Body of pancreas (tissue), 4 donors: Measurements from ENCODE around the gene MEGF9. TPM values are rescaled to one million over a fixed set of nuclear protein-coding genes. Genes with fewer than 3 reads are reported as not detected.

Experiments used
- ATAC-seq: fragments of 150-250 bp; one replicate; pipeline ENCODE4 v1.9.1; 2016
- DNase-seq, 4 donors: peaks; one replicate each; pipeline ENCODE4 v3.0.0-alpha.2; 2019
- H3K27ac ChIP-seq, 4 donors: fragments of 200-600 bp; sonication (generic); 1 replicate in 3 of 4; 2 replicates in 1 of 4; pipeline versions ENCODE4 v1.5.1 to v1.6.1; 2016 to 2019; ENCODE audit warnings: mild to moderate bottlenecking in 1 of 4, mixed read lengths in 1 of 4, moderate library complexity in 1 of 4
- H3K27me3 ChIP-seq, 2 donors: fragments of 200-600 bp; sonication (generic); one replicate each; pipeline ENCODE4 v1.6.0; 2016; ENCODE audit warnings: mild to moderate bottlenecking in 1 of 2
- H3K36me3 ChIP-seq, 2 donors: fragments of 200-600 bp; sonication (generic); replicated peaks in 1 of 2; 2 replicates each; pipeline ENCODE4 v1.5.1; 2016; ENCODE audit warnings: low read depth in 2 of 2; ENCODE audit not compliant: insufficient read depth in 1 of 2
- H3K4me1 ChIP-seq: fragments of 200-600 bp; sonication (generic); one replicate; pipeline ENCODE4 v1.6.0; 2016
- H3K4me3 ChIP-seq, 2 donors: fragments of 200-600 bp; sonication (generic); 1 replicate in 1 of 2; 2 replicates in 1 of 2; pipeline ENCODE4 v1.5.1; 2016 to 2019
- H3K9me3 ChIP-seq, 3 donors: fragments of 200-600 bp; sonication (generic); 1 replicate in 2 of 3; 2 replicates in 1 of 3; pipeline ENCODE4 v1.5.1; 2016
- POLR2A ChIP-seq, 3 donors: fragments of 450-650 bp; IDR thresholded peaks; one replicate each; pipeline ENCODE4 v1.6.1; 2016; ENCODE audit warnings: antibody characterized with exemption in 3 of 3, mild to moderate bottlenecking in 2 of 3
- WGBS, 2 donors: methylation state at CpG; one replicate each; pipeline ENCODE4 v1.1.5; 2017; 5-methylcytosine and 5-hydroxymethylcytosine counted together
- intact Hi-C: fragments of 100-400 bp; cut with DNase I; formaldehyde crosslinking; loops from one replicate; pipeline ENCODE4 v1.15.1; 2023
- total RNA-seq, 2 donors: library from RNA; depleted of rRNA; stranded (reverse); fragments of >200 nt; gene quantifications; one replicate each; pipeline ENCODE4 v1.1.0, GENCODE V29; 2016
- TF ChIP-seq, protein P1 (sequence below), 7 experiments: fragments of 450-650 bp in 4 of 7; fragments of 200-600 bp in 3 of 7; sonication (generic) in 3 of 7; IDR thresholded peaks; one replicate each; pipeline ENCODE4 v1.5.1; 2016 to 2019; ENCODE audit warnings: antibody characterized with exemption in 7 of 7

Gene MEGF9
- total RNA-seq, 2 donors from 2014 or later = 9.6 to 9.9 TPM

DNA sequence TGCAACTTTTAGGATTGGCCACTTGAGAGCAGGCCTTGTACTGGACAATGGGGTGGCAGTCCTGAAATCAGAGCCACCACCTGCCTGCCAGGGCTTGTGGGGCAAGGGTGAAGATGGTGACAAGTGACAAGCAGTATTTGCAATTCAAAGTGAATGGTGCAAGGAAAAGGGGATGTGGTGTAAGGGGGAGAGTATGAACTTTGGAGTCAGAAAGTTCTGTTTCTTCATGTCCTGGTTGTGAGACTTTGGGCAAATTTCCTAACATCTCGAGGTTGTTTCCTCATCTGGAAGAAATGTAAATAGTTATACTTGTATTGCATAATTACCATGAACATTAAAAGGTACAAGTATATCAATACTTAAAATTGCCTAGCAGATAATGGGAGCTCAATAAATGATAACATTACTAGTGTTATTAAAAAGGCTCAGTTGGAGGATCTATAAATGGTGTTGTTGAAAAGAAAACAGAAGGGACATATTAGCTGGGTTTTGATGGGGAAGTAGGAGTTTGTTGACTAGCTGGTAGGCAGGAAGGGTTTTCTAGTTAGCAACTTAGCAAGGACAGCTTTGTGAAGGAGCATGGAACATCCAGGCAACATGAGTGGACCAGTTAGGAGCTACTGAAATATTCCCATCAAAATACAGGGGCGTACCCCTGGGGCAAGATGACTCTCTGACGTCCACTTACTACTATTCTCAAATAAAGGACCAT, 21.3 kb upstream of the MEGF9 start:
- TF ChIP-seq, protein P1, sequence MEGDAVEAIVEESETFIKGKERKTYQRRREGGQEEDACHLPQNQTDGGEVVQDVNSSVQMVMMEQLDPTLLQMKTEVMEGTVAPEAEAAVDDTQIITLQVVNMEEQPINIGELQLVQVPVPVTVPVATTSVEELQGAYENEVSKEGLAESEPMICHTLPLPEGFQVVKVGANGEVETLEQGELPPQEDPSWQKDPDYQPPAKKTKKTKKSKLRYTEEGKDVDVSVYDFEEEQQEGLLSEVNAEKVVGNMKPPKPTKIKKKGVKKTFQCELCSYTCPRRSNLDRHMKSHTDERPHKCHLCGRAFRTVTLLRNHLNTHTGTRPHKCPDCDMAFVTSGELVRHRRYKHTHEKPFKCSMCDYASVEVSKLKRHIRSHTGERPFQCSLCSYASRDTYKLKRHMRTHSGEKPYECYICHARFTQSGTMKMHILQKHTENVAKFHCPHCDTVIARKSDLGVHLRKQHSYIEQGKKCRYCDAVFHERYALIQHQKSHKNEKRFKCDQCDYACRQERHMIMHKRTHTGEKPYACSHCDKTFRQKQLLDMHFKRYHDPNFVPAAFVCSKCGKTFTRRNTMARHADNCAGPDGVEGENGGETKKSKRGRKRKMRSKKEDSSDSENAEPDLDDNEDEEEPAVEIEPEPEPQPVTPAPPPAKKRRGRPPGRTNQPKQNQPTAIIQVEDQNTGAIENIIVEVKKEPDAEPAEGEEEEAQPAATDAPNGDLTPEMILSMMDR (IDR thresholded peaks at IDR 0.05) = no peak
- TF ChIP-seq POLR2A (IDR thresholded peaks at IDR 0.05) = no peak
- peaks cover 32% of the 10 kb centered on the region for H3K4me1 ChIP-seq
- 65 to 66% methylated on average over 3 of the region's 3 CpGs for WGBS, 2 donors
- ATAC-seq (peak; percentile 43), DNase-seq (peak in 3 of 4 donors; percentile 34 to 73 (median 38))
- intact Hi-C loops = no loop called here
- no peak overlapping the region for H3K4me3 ChIP-seq
- H3K36me3 ChIP-seq = no peaks in the 10 kb centered on the region
- no peaks in the 10 kb centered on the region for H3K27me3 ChIP-seq
- peak overlapping the region; percentile 11 to 77 (median 58) for H3K27ac ChIP-seq
- H3K9me3 ChIP-seq = no peaks in the 10 kb centered on the region

DNA sequence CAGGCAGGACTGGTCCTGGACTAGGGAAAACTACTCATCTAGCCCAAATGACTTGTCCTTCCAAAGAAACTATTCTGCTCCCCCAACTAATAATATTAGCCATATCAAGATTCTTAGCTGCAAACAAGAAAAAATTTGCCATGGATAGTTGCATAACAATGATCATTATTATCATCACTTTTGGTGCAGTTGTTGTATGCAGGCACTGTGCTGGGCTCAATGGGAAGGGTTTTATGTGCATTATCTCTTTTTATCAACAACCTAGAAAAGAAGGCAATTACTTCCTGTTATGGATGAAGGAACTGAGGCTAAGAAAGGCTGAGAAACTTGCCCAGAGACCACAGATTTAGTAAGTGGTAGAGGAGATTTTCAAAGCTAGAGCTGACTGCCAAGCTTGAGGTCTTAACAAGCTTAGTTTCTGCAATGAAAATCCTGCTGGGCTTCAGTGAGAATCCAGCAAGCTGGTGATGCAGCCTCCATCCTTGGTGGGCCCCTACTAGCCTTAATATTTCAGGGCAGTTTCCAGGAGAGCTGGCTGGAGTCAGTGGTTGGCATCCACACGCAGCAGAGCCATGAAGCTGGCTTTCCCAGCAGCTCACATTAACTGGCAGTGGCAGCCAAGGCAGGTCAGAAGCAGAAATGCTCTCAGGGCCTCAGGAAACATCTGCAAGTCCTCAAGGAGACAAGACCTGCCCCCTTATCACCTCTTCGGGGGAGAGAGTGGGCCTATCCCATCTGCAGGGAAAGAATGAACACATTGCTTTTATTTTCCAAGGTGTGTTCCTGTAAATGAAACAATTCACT, 20.5 kb upstream of the MEGF9 start:
- Histone ChIP-seq H3K36me3 (no peaks in the 10 kb centered on the region), H3K4me1 (peaks cover 32% of the 10 kb centered on the region), H3K27ac (peak overlapping the region; percentile 11 to 77 (median 58)), H3K9me3 (no peaks in the 10 kb centered on the region), H3K4me3 (no peak overlapping the region), H3K27me3 (no peaks in the 10 kb centered on the region)
- 25 to 45% methylated on average over 2 of the region's 2 CpGs for WGBS, 2 donors
- no peak for ATAC-seq
- no peak for DNase-seq
- intact Hi-C loops = no loop called here
- no peak for TF ChIP-seq POLR2A (IDR thresholded peaks at IDR 0.05)
- TF ChIP-seq, protein P1 (IDR thresholded peaks at IDR 0.05) = no peak

DNA sequence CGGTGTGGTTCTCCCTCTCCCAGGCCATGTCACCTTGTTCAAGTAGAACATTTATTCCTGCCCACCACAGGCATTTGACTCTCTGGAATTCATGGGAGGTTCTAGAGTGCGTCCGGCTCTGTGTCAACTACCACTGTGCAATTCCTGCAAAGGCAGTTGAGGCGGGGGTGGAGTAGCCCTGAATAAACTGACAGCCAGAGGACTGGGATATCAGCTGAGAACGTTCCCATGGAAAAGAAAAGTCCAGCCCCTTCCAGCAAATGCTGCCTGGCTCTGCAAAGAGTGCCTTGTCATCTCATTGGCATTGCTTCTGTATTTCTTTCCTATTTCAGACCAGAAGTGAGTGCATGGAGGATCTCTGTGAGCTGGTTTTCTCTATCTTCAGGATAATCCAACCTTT, 18.9 kb upstream of the MEGF9 start:
- DNase-seq (peak; percentile 84 to 94 (median 89)), ATAC-seq (peak; percentile 97)
- Histone ChIP-seq H3K36me3 (no peaks in the 10 kb centered on the region), H3K27me3 (no peaks in the 10 kb centered on the region), H3K9me3 (no peaks in the 10 kb centered on the region), H3K4me3 (no peak overlapping the region), H3K27ac (peak overlapping the region in 3 of 4 donors; percentile 47 to 64 (median 49)), H3K4me1 (peaks cover 32% of the 10 kb centered on the region)
- 29 to 58% methylated on average over 5 of the region's 5 CpGs for WGBS, 2 donors
- TF ChIP-seq POLR2A (IDR thresholded peaks at IDR 0.05) = no peak
- TF ChIP-seq, protein P1 (IDR thresholded peaks at IDR 0.05) = no peak
- intact Hi-C loops = no loop called here

DNA sequence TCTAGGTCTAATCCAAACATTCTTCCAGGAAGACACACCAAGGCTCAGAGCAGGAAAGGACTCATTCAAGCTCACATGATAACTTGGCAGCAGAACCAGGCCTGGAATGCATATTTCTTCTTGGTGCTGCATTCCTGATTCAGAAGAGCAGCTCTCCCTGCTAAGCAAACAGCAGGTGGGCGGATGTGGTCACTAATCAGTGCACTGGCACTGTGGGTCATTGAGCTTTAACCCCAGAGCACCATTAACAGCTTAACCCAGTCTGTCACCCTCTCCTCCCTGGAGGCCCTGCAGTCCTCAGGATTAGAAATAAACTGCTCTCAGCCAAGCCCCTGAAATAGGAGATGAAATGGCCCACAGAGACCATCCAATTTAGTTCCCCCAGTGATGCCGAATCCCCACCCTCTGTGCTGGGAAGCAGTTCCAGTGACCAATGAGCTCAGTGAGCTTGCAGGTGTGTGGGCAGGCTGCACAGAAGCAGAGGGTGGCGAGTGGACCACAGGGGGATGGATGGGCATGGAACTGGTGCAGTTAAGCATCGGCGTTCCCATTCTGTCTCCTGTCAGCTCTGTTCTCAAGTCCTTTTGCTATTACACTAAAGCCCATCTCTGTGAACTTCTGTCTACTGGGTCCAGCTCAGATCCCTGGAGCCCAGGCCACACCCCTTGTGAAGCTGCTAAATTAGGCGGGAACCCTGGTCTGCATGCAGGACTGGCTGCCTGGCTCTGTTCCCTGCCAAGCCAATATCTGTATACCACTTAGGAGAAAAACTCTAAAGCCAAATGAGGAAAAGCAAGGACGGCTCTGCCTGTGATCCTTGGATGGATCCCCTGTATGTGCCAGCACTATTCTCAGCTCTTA, 16.6 kb upstream of the MEGF9 start:
- TF ChIP-seq POLR2A (IDR thresholded peaks at IDR 0.05) = no peak
- TF ChIP-seq, protein P1 (IDR thresholded peaks at IDR 0.05) = no peak
- WGBS, 2 donors = 71 to 74% methylated on average over 6 to 7 of the region's 7 CpGs
- ATAC-seq (peak; percentile 22), DNase-seq (peak in 3 of 4 donors; percentile 40 to 55 (median 43))
- Histone ChIP-seq H3K27ac (no peak overlapping the region), H3K9me3 (no peaks in the 10 kb centered on the region), H3K4me1 (peaks cover 27% of the 10 kb centered on the region), H3K36me3 (no peaks in the 10 kb centered on the region), H3K4me3 (no peak overlapping the region), H3K27me3 (no peaks in the 10 kb centered on the region)
- intact Hi-C loops = no loop called here
